A673 (cell line): ENCODE measurements around the gene GOLGB1. TPM values are rescaled to one million over a fixed set of nuclear protein-coding genes. Genes with fewer than 3 reads are reported as not detected.

ENCODE experiments used
- BruUV-seq: library from RNA; stranded (reverse); fragments of 400-500 nt; replicated peaks from 2 replicates; lab custom pipeline; 2021; lab: Mats Ljungman, UMichigan
- CTCF ChIA-PET: fragments of 300-600 bp; sonication (Branson Sonifier 250); formaldehyde crosslinking; loops from one replicate; lab custom pipeline; 2022; ENCODE audit warnings: antibody characterized with exemption; lab: Charles Lee
- POLR2A ChIA-PET: fragments of 300-600 bp; sonication (Branson Sonifier 250); formaldehyde crosslinking; loops from one replicate; lab custom pipeline; 2022; ENCODE audit warnings: antibody characterized with exemption; ENCODE audit not compliant: low non-redundant PET; lab: Charles Lee
- DNase-seq: peaks from one replicate; pipeline ENCODE4 v3.0.0-alpha.2; 2015; ENCODE audit warnings: low spot score
- H3K27ac ChIP-seq: fragments of 200-600 bp; sonication (generic); 2 replicates; pipeline ENCODE4 v1.5.1; 2016; ENCODE audit warnings: mixed run types, low read depth, mild to moderate bottlenecking, mixed read lengths, antibody characterized with exemption, low read length; ENCODE audit not compliant: poor library complexity, severe bottlenecking
- H3K27me3 ChIP-seq: fragments of 200-600 bp; sonication (generic); replicated peaks from 2 replicates; pipeline ENCODE4 v1.6.1; 2017; ENCODE audit warnings: mixed run types, low read depth, mild to moderate bottlenecking, mixed read lengths, antibody characterized with exemption, low read length; ENCODE audit not compliant: insufficient read depth, poor library complexity
- H3K36me3 ChIP-seq: fragments of 200-600 bp; sonication (generic); 2 replicates; pipeline ENCODE4 v1.6.1; 2016; ENCODE audit warnings: mixed run types, mild to moderate bottlenecking, mixed read lengths, antibody characterized with exemption, low read length; ENCODE audit not compliant: insufficient read depth, poor library complexity, severe bottlenecking
- H3K4me1 ChIP-seq: fragments of 200-600 bp; sonication (generic); 2 replicates; pipeline ENCODE4 v1.6.1; 2017; ENCODE audit warnings: mixed run types, mild to moderate bottlenecking, mixed read lengths, antibody characterized with exemption, low read length; ENCODE audit not compliant: insufficient read depth, poor library complexity, severe bottlenecking
- H3K4me3 ChIP-seq: fragments of 200-600 bp; sonication (generic); 2 replicates; pipeline ENCODE4 v1.5.1; 2016; ENCODE audit warnings: low read depth, mixed run types, mild to moderate bottlenecking, mixed read lengths, low read length; ENCODE audit not compliant: poor library complexity, severe bottlenecking
- H3K9me3 ChIP-seq: fragments of 200-600 bp; sonication (generic); 2 replicates; pipeline ENCODE4 v1.6.1; 2016; ENCODE audit warnings: mixed run types, low read depth, mild to moderate bottlenecking, mixed read lengths, antibody characterized with exemption, low read length; ENCODE audit not compliant: poor library complexity, severe bottlenecking
- EZH2 ChIP-seq: fragments of 200-600 bp; sonication (generic); IDR thresholded peaks from 2 replicates; pipeline ENCODE4 v1.6.1; 2017; ENCODE audit warnings: borderline replicate concordance, low read depth, mild to moderate bottlenecking, mixed read lengths, antibody characterized with exemption, low read length; ENCODE audit not compliant: poor library complexity, severe bottlenecking
- intact Hi-C: fragments of 100-400 bp; cut with micrococcal nuclease; formaldehyde crosslinking; loops from one replicate; pipeline ENCODE4 v1.10.0; 2022; ENCODE audit not compliant: unreplicated experiment
- total RNA-seq: library from RNA; stranded (reverse); gene quantifications from 2 replicates; pipeline ENCODE4 v1.2.3, GENCODE V29; 2021
- TF ChIP-seq, protein P1 (sequence below): fragments of 300-800, 200-600 bp; sonication (generic); conservative IDR thresholded peaks from 2 replicates; pipeline ENCODE4 v1.5.1; 2017; ENCODE audit warnings: low read depth, mild to moderate bottlenecking, antibody characterized with exemption, low read length, moderate library complexity, mixed read lengths

Gene GOLGB1
- total RNA-seq, 1 experiment from 2014 or later = 19.9 TPM

DNA sequence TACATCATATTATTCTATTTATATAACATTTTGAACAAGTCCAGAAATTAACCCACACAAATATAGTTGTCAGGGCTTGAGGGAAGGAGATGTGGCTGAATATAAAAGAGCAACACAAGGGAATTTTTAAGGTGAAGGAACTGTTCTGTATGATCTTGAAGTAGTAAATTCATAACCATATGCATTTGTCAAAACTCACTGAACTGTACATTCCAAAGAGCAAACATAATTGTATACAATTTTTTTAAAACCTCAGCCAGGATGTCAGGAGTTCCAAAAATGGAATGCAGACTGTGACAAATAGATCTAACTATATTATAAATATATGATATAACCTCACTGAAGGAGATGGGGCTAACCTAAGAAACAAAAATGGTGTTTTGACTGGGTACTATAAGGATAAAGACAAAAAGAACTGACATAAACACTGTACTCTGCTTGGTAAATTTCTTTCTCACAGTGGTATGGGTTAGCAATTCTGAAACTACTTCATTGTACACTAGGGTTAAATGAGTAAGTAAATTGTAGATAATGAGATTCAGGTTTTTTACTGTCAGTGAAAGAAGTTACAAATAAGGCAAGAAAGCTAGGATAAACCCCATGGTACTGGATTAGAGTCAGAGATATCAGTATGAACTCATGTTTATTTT, 14.4 kb downstream of the GOLGB1 start:
- Histone ChIP-seq H3K9me3 (no peaks in the 10 kb centered on the region), H3K4me3 (no peak overlapping the region), H3K27me3 (no peaks in the 10 kb centered on the region), H3K27ac (no peak overlapping the region), H3K36me3 (no peaks in the 10 kb centered on the region), H3K4me1 (peaks cover 4% of the 10 kb centered on the region)
- no peak for DNase-seq
- no peak for TF ChIP-seq EZH2
- TF ChIP-seq, protein P1, sequence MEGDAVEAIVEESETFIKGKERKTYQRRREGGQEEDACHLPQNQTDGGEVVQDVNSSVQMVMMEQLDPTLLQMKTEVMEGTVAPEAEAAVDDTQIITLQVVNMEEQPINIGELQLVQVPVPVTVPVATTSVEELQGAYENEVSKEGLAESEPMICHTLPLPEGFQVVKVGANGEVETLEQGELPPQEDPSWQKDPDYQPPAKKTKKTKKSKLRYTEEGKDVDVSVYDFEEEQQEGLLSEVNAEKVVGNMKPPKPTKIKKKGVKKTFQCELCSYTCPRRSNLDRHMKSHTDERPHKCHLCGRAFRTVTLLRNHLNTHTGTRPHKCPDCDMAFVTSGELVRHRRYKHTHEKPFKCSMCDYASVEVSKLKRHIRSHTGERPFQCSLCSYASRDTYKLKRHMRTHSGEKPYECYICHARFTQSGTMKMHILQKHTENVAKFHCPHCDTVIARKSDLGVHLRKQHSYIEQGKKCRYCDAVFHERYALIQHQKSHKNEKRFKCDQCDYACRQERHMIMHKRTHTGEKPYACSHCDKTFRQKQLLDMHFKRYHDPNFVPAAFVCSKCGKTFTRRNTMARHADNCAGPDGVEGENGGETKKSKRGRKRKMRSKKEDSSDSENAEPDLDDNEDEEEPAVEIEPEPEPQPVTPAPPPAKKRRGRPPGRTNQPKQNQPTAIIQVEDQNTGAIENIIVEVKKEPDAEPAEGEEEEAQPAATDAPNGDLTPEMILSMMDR = no peak
- ChIA-PET POLR2A (no interaction called here), CTCF (no interaction called here)
- BruUV-seq = no TSS peak
- intact Hi-C loops = no loop called here

DNA sequence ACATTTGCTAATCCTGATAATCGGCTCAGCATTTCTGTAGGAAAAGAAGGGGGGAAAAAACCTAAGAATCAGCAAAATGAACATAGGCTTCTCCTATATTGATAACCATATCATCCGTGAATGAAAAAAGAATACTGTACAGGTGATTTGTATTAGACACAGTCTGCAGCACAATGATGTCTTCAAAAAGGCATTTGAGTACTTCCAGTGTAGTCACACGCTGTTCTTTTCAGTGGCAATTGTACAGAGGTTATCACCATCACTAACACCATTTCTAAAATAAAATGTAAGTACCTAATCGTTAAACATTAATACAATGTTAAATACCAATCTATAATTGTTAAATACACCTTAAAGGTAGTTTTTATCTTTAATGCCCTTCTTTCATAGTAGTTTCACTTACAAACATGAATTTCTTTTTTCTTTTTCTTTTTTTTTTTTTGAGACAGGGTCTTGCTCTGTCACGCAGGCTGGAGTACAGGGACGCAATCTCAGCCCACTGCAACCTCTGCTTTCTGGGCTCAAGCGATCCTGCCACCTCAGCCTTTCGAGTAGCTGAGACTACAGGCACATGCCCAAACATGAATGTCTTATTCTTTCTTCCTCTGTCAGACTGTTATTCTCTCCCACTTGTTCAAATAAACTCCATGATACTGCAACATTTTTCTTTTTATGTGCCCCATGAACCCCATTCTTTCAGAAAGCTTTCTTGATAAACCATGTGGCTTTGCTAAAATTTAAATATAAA, 18.4 kb downstream of the GOLGB1 start:
- H3K4me1 ChIP-seq = peaks cover 4% of the 10 kb centered on the region
- TF ChIP-seq EZH2 = no peak
- TF ChIP-seq, protein P1 = no peak
- no peaks in the 10 kb centered on the region for H3K9me3 ChIP-seq
- CTCF ChIA-PET = no interaction called here
- H3K27ac ChIP-seq = no peak overlapping the region
- no peaks in the 10 kb centered on the region for H3K27me3 ChIP-seq
- no peak for DNase-seq
- peaks cover 5% of the 10 kb centered on the region for H3K36me3 ChIP-seq
- intact Hi-C loops = no loop called here
- BruUV-seq = no TSS peak
- POLR2A ChIA-PET = no interaction called here
- H3K4me3 ChIP-seq = no peak overlapping the region

DNA sequence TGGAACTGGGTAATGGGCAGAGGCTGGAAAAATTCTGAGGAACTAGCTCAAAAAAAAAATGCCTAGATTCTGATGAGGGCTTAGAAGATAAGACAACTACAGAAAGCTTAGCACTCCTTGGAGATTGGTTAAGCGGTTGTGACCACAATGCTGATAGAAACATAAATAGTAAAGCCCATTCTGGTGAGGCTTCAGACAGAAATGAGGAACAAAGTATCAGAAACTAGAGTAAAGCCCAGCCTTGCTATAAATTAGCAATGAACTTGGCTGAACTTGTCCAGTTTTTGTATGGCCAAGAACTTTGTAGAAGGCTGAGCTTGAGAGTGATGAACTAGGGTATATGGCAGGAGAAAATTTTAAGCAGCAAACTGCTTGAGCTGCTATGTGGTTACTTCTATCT, 25.4 kb downstream of the GOLGB1 start:
- BruUV-seq = no TSS peak
- CTCF ChIA-PET = no interaction called here

More for the DNA sequence above, 25.4 kb downstream of the GOLGB1 start:
- Histone ChIP-seq H3K4me3 (no peak overlapping the region), H3K27ac (no peak overlapping the region), H3K9me3 (no peaks in the 10 kb centered on the region), H3K4me1 (no peaks in the 10 kb centered on the region), H3K27me3 (no peaks in the 10 kb centered on the region), H3K36me3 (peaks cover 16% of the 10 kb centered on the region)
- intact Hi-C loops = no loop called here
- POLR2A ChIA-PET = interaction anchor here (0.5 kb wide), 1 partner anchor 38 kb away, joined by 4 read pairs; no protein-coding TSS in a partner anchor
- TF ChIP-seq, protein P1 = no peak
- no peak for TF ChIP-seq EZH2
- no peak for DNase-seq
